GM06990 (cell line): ENCODE measurements around the gene NTN1.

ENCODE experiments used
- DNase-seq: peaks from one replicate; pipeline ENCODE4 v3.0.0-alpha.2; 2011; ENCODE audit not compliant: insufficient read length; ENCODE audit errors: extremely low read depth
- H3K27me3 ChIP-seq: replicated peaks from 2 replicates; pipeline ENCODE4 v1.6.0; 2011; ENCODE audit warnings: low read length; ENCODE audit not compliant: control insufficient read depth, insufficient read depth
- H3K36me3 ChIP-seq: 2 replicates; pipeline ENCODE4 v1.5.1; 2011; ENCODE audit warnings: low read length; ENCODE audit not compliant: control insufficient read depth, insufficient read depth
- H3K4me3 ChIP-seq: replicated peaks from 2 replicates; pipeline ENCODE4 v1.5.1; 2011; ENCODE audit warnings: low read depth, mild to moderate bottlenecking, control low read depth, low read length
- CTCF ChIP-seq: IDR thresholded peaks from 2 replicates; pipeline ENCODE4 v1.5.1; 2011; ENCODE audit warnings: low read length, control low read depth, mild to moderate bottlenecking, inconsistent platforms; ENCODE audit not compliant: insufficient read depth, poor library complexity, severe bottlenecking

The NTN1 gene

GRCh38 chr17:9269350-9270035 is 248.2 kb downstream of the NTN1 start:
- no peak overlapping the region for H3K4me3 ChIP-seq
- no peaks in the 10 kb centered on the region; the same call in 1 of the 2 replicates for H3K36me3 ChIP-seq
- no peak for TF ChIP-seq CTCF
- no peak for DNase-seq
- H3K27me3 ChIP-seq: no peaks in the 10 kb centered on the region

- no peaks in the 10 kb centered on the region; the same call in 1 of the 2 replicates for H3K36me3 ChIP-seq
- H3K27me3 ChIP-seq: no peaks in the 10 kb centered on the region
- no peak for TF ChIP-seq CTCF
- DNase-seq: no peak
- no peak overlapping the region for H3K4me3 ChIP-seq
Observed at GRCh38 chr17:9270921-9271320, 249.6 kb downstream of the NTN1 start.

- Histone ChIP-seq H3K4me3 (no peak overlapping the region), H3K36me3 (no peaks in the 10 kb centered on the region; the same call in 1 of the 2 replicates), H3K27me3 (no peaks in the 10 kb centered on the region)
- no peak for TF ChIP-seq CTCF
- no peak for DNase-seq
Observed at GRCh38 chr17:9271989-9272388, 250.7 kb downstream of the NTN1 start.

GRCh38 chr17:9272501-9273200 is 251.3 kb downstream of the NTN1 start:
- Histone ChIP-seq H3K27me3 (no peaks in the 10 kb centered on the region), H3K36me3 (no peaks in the 10 kb centered on the region; the same call in 1 of the 2 replicates), H3K4me3 (no peak overlapping the region)
- no peak for DNase-seq
- TF ChIP-seq CTCF: no peak

- Histone ChIP-seq H3K27me3 (no peaks in the 10 kb centered on the region), H3K36me3 (no peaks in the 10 kb centered on the region; the same call in 1 of the 2 replicates), H3K4me3 (no peak overlapping the region)
- TF ChIP-seq CTCF: no peak
- DNase-seq: no peak
Observed at GRCh38 chr17:9273428-9274391, 252.4 kb downstream of the NTN1 start.
